Endothelial cell (in vitro differentiated cells): ENCODE results near the gene PHC1. TPM values are rescaled to one million over a fixed set of nuclear protein-coding genes. Genes with fewer than 3 reads are reported as not detected.

ENCODE experiments used
- DNase-seq: peaks from one replicate; pipeline ENCODE4 v3.0.0; 2021; ENCODE audit warnings: low spot score
- H3K27ac Mint-ChIP-seq: one replicate; pipeline ENCODE4 v1.8.0; 2021; ENCODE audit warnings: mixed read lengths, inconsistent platforms; ENCODE audit not compliant: unreplicated experiment
- H3K27me3 Mint-ChIP-seq: one replicate; pipeline ENCODE4 v1.8.0; 2021; ENCODE audit warnings: mild to moderate bottlenecking, moderate library complexity, mixed read lengths, inconsistent platforms; ENCODE audit not compliant: unreplicated experiment
- H3K36me3 Mint-ChIP-seq: one replicate; pipeline ENCODE4 v1.8.0; 2021; ENCODE audit warnings: mild to moderate bottlenecking, low read depth, mixed read lengths, inconsistent platforms; ENCODE audit not compliant: unreplicated experiment
- H3K4me1 Mint-ChIP-seq: one replicate; pipeline ENCODE4 v1.8.0; 2021; ENCODE audit warnings: mild to moderate bottlenecking, mixed read lengths, inconsistent platforms; ENCODE audit not compliant: unreplicated experiment
- H3K4me3 Mint-ChIP-seq: one replicate; pipeline ENCODE4 v1.8.0; 2021; ENCODE audit warnings: mild to moderate bottlenecking, mixed read lengths, inconsistent platforms; ENCODE audit not compliant: unreplicated experiment
- H3K9me3 Mint-ChIP-seq: one replicate; pipeline ENCODE4 v1.8.0; 2021; ENCODE audit warnings: mixed read lengths, inconsistent platforms; ENCODE audit not compliant: unreplicated experiment
- total RNA-seq: library from RNA; stranded (reverse); fragmentation: NEBNext Ultra II Directional; extraction: Animal tissue kit (Norgen Biotek cat#: 25700); gene quantifications from one replicate; pipeline ENCODE4 v1.2.1, GENCODE V29; 2021; ENCODE audit not compliant: unreplicated experiment
- TF ChIP-seq, protein P1 (sequence below): fragments of 200-600 bp; sonication (generic); IDR thresholded peaks from one replicate; pipeline ENCODE4 v1.5.0; 2021; ENCODE audit warnings: antibody characterized with exemption; ENCODE audit not compliant: unreplicated experiment

PHC1 gene
- total RNA-seq, 1 donor from 2014 or later: 55.3 TPM

- TF ChIP-seq, protein P1, sequence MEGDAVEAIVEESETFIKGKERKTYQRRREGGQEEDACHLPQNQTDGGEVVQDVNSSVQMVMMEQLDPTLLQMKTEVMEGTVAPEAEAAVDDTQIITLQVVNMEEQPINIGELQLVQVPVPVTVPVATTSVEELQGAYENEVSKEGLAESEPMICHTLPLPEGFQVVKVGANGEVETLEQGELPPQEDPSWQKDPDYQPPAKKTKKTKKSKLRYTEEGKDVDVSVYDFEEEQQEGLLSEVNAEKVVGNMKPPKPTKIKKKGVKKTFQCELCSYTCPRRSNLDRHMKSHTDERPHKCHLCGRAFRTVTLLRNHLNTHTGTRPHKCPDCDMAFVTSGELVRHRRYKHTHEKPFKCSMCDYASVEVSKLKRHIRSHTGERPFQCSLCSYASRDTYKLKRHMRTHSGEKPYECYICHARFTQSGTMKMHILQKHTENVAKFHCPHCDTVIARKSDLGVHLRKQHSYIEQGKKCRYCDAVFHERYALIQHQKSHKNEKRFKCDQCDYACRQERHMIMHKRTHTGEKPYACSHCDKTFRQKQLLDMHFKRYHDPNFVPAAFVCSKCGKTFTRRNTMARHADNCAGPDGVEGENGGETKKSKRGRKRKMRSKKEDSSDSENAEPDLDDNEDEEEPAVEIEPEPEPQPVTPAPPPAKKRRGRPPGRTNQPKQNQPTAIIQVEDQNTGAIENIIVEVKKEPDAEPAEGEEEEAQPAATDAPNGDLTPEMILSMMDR: no peak
- H3K4me1 Mint-ChIP-seq: peaks cover 5% of the 10 kb centered on the region
- H3K36me3 Mint-ChIP-seq: no peaks in the 10 kb centered on the region
- H3K9me3 Mint-ChIP-seq: no peaks in the 10 kb centered on the region
- no peak overlapping the region for H3K4me3 Mint-ChIP-seq
- DNase-seq: no peak
- H3K27me3 Mint-ChIP-seq: no peaks in the 10 kb centered on the region
- no peak overlapping the region for H3K27ac Mint-ChIP-seq
Observed at GRCh38 chr12:8903646-8904045, 10.7 kb upstream of the PHC1 start.

DNA sequence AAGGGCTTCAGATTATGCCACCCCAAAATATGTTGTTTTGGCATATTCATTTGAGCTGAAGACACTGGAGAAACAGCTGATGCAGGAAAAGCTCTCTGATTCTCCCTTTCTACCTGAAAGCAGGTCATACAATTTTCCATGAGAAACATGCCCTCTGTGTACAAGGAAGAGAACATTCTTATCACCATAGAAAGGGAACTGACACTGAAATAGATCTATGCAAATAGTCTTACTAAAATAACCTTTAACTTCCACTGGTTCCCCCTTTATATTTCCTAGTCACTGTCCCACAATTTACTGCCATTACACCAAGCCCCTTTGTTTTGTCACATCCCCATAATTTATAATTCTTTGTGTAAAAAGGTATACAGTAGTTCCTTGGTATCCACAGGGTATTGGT lies 9.6 kb upstream of the PHC1 start:
- TF ChIP-seq, protein P1: no peak
- no peak for DNase-seq
- Mint-ChIP-seq H3K4me3 (no peak overlapping the region), H3K27me3 (no peaks in the 10 kb centered on the region), H3K36me3 (no peaks in the 10 kb centered on the region), H3K27ac (no peak overlapping the region), H3K9me3 (no peaks in the 10 kb centered on the region), H3K4me1 (peaks cover 5% of the 10 kb centered on the region)

GRCh38 chr12:8905546-8905945 lies 8.8 kb upstream of the PHC1 start:
- peaks cover 5% of the 10 kb centered on the region for H3K4me1 Mint-ChIP-seq
- H3K36me3 Mint-ChIP-seq: no peaks in the 10 kb centered on the region
- H3K9me3 Mint-ChIP-seq: no peaks in the 10 kb centered on the region
- no peak overlapping the region for H3K27ac Mint-ChIP-seq
- H3K4me3 Mint-ChIP-seq: no peak overlapping the region
- no peak for DNase-seq
- TF ChIP-seq, protein P1: no peak
- H3K27me3 Mint-ChIP-seq: no peaks in the 10 kb centered on the region

DNA sequence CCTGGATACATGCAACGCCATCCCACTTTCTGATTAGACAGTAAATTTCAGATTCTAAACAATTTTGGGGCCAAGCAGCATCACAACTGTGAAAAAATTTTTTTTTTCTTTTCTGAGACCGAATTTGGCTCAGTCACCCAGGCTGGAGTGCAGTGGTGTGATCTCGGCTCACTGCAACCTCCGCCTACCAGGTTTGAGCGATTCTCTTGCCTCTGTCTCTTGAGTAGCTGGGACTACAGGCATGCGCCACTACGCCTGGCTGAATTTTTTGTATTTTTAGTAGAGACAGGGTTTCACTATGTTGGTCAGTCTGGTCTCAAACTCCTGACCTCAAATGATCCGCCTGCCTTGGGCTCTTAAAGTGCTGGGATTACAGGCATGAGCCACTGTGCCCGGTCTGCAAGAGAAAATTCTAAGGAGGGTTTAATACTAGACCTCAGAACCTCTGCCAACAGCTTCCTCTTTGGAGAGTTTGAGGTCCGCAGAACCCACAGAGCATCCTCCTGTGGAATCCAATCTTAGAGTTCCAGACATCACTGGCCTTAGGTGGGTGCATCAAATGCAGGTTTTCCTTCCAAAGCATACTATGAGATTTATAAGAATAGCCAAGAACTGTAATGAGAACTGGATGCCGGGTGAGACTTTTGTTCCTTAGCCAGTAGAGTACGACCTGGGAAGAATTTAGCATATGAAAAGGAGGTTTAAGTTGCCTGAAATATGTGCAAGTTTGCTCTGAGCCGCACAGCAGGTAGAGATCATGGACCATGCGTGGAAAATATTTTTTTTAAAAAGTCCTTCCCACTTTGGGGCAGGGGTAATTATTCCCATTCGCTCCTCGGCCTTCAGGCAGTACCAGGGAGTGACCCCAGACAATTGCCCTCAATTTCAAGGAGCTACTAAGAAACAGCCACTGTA lies 7.8 kb upstream of the PHC1 start:
- Mint-ChIP-seq H3K4me1 (peaks cover 9% of the 10 kb centered on the region), H3K27me3 (no peaks in the 10 kb centered on the region), H3K27ac (no peak overlapping the region), H3K9me3 (no peaks in the 10 kb centered on the region), H3K36me3 (no peaks in the 10 kb centered on the region), H3K4me3 (no peak overlapping the region)
- TF ChIP-seq, protein P1: no peak
- no peak for DNase-seq

DNA sequence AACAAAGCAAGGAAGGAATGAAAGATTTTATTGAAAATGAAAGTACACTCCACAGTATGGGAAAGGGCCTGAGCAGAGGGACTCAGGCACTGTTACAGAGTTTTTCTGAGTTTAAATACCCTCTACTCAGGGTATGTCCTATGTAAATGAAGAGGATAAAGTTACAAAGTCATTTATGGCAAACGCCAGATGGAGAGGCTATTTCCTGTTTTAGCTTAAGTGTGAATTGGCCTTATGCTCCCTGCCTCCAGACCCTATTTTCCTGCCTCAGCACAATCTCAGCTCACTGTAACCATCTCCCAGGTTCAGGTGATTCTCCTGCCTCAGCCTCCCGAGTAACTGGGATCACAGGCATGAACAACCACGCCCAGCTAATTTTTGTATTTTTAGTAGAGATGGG lies 6.8 kb upstream of the PHC1 start:
- TF ChIP-seq, protein P1: no peak
- Mint-ChIP-seq H3K27ac (no peak overlapping the region), H3K4me3 (no peak overlapping the region), H3K9me3 (no peaks in the 10 kb centered on the region), H3K4me1 (peaks cover 9% of the 10 kb centered on the region), H3K27me3 (no peaks in the 10 kb centered on the region), H3K36me3 (no peaks in the 10 kb centered on the region)
- DNase-seq: no peak
